K562 (cell line): ENCODE data around the gene S100A6. TPM values are rescaled to one million over a fixed set of nuclear protein-coding genes. Genes with fewer than 3 reads are reported as not detected.

Experiments used
- ATAC-seq: fragments of 200-7000 bp; cut with Tn5 transposase; 3 replicates; pipeline ENCODE4 v1.9.1; 2020; ENCODE audit warnings: moderate library complexity
- BruUV-seq: library from RNA; stranded (reverse); fragments of 400-500 nt; replicated peaks from 2 replicates; lab custom pipeline; 2021; lab: Mats Ljungman, UMichigan
- CTCF ChIA-PET: fragments of 300-600 bp; formaldehyde crosslinking; extraction: SDS; loops from one replicate; lab custom pipeline; 2021; ENCODE audit warnings: low intra/inter-chr PET ratio; lab: Yijun Ruan, JAX
- POLR2A ChIA-PET: fragments of 300-600, 350-650 bp; sonication (Branson Sonifier 250); formaldehyde crosslinking; extraction: SDS; loops from one replicate; lab custom pipeline; 2021; ENCODE audit warnings: antibody characterized with exemption, inconsistent platforms; lab: Yijun Ruan, JAX
- DNase-seq, 4 experiments: peaks; one replicate each; pipeline versions ENCODE4 v3.0.0 to v3.0.0-alpha.2; 2011 to 2018; ENCODE audit warnings: low spot score in 3 of 4, mixed read lengths in 3 of 4; ENCODE audit errors: extremely low read depth in 1 of 4
- FAIRE-seq: peaks from 2 replicates; lab custom pipeline; 2011; peaks lifted over from hg19 to GRCh38; lab: Jason Lieb, UNC
- H2AFZ ChIP-seq: 2 replicates; pipeline ENCODE4 v1.6.0; 2011; ENCODE audit warnings: low read depth, low read length, control low read depth, inconsistent platforms
- H3K27ac ChIP-seq: fragments of 200-600 bp; 3 replicates; pipeline ENCODE4 v1.8.0; 2011; ENCODE audit warnings: low read depth, mild to moderate bottlenecking, control low read depth, inconsistent platforms, low read length, moderate library complexity, mixed read lengths; ENCODE audit errors: extremely low read depth
- H3K27me3 ChIP-seq, 2 experiments: fragments of 300-600 bp in 1 of 2; 2 replicates in 1 of 2; 3 replicates in 1 of 2; pipeline versions ENCODE4 v1.6.0 to v1.8.0; 2011; ENCODE audit warnings: inconsistent platforms in 2 of 2, low read length in 2 of 2, mild to moderate bottlenecking in 1 of 2, mixed read lengths in 1 of 2, moderate library complexity in 1 of 2; ENCODE audit not compliant: control insufficient read depth in 2 of 2, insufficient read depth in 2 of 2
- H3K36me3 ChIP-seq: fragments of 300-600 bp; 3 replicates; pipeline ENCODE4 v1.8.0; 2011; ENCODE audit warnings: mild to moderate bottlenecking, low read length, inconsistent platforms; ENCODE audit not compliant: control insufficient read depth, insufficient read depth
- H3K4me1 ChIP-seq, 2 experiments: fragments of 200-600 bp in 1 of 2; replicated peaks in 1 of 2; 2 replicates in 1 of 2; 3 replicates in 1 of 2; pipeline versions ENCODE4 v1.5.1 to v1.8.0; 2011; ENCODE audit warnings: inconsistent platforms in 2 of 2, low read length in 2 of 2, mild to moderate bottlenecking in 1 of 2, mixed read lengths in 1 of 2, moderate library complexity in 1 of 2; ENCODE audit not compliant: control insufficient read depth in 2 of 2, insufficient read depth in 2 of 2
- H3K4me2 ChIP-seq: 2 replicates; pipeline ENCODE4 v1.6.1; 2011; ENCODE audit warnings: low read length, control low read depth, inconsistent platforms, mixed read lengths; ENCODE audit not compliant: insufficient read depth
- H3K4me3 ChIP-seq: fragments of 200-600 bp; sonication (generic), shearing (Covaris generic); 2 replicates; pipeline ENCODE4 v1.5.1; 2016; ENCODE audit warnings: control low read depth, inconsistent platforms
- H3K79me2 ChIP-seq: fragments of 200-600 bp; 3 replicates; pipeline ENCODE4 v1.8.0; 2011; ENCODE audit warnings: low read length, inconsistent platforms; ENCODE audit not compliant: control insufficient read depth, insufficient read depth
- H3K9ac ChIP-seq, 2 experiments: 2 replicates each; pipeline versions ENCODE4 v1.6.0 to v1.6.1; 2011; ENCODE audit warnings: low read depth in 2 of 2, low read length in 2 of 2, control low read depth in 1 of 2, inconsistent platforms in 1 of 2, mild to moderate bottlenecking in 1 of 2, mixed read lengths in 1 of 2; ENCODE audit not compliant: insufficient read depth in 1 of 2
- H3K9me1 ChIP-seq: one replicate; pipeline ENCODE4 v1.6.0; 2011; ENCODE audit warnings: inconsistent platforms, mild to moderate bottlenecking, low read length, moderate library complexity; ENCODE audit not compliant: control insufficient read depth, insufficient read depth
- H3K9me3 ChIP-seq: replicated peaks from 2 replicates; pipeline ENCODE4 v1.5.1; 2011; ENCODE audit warnings: low read depth, low read length, inconsistent platforms; ENCODE audit not compliant: control insufficient read depth, insufficient read depth
- H4K20me1 ChIP-seq: replicated peaks from 2 replicates; pipeline ENCODE4 v1.6.1; 2011; ENCODE audit warnings: low read length, inconsistent platforms, mixed read lengths; ENCODE audit not compliant: control insufficient read depth, insufficient read depth
- BHLHE40 ChIP-seq: IDR thresholded peaks from 2 replicates; pipeline ENCODE4 v1.6.1; 2011; ENCODE audit warnings: low read length, improper control_type of control experiment
- CBX2 ChIP-seq: fragments of 200-600 bp; sonication (generic); IDR thresholded peaks from one replicate; pipeline ENCODE4 v1.6.1; 2012; ENCODE audit warnings: mild to moderate bottlenecking, low read length, inconsistent platforms; ENCODE audit not compliant: insufficient read depth, poor library complexity, severe bottlenecking
- ELF1 ChIP-seq: fragments of 200-800 bp; sonication (Bioruptor generic); IDR thresholded peaks from 2 replicates; pipeline ENCODE4 v1.6.1; 2016; ENCODE audit warnings: missing genetic modification characterization, missing compliant biosample characterization
- GTF2F1 ChIP-seq: IDR thresholded peaks from 2 replicates; pipeline ENCODE4 v1.6.1; 2011; ENCODE audit warnings: low read depth, low read length, improper control_type of control experiment
- NCOA2 ChIP-seq, 2 experiments: fragments of 450-650 bp; IDR thresholded peaks; 2 replicates each; pipeline ENCODE4 v1.6.1; 2018; ENCODE audit warnings: mild to moderate bottlenecking in 2 of 2, moderate library complexity in 1 of 2; ENCODE audit not compliant: partially characterized antibody in 2 of 2
- NFIC ChIP-seq: fragments of 450-650 bp; IDR thresholded peaks from 2 replicates; pipeline ENCODE4 v1.6.1; 2017; ENCODE audit warnings: mild to moderate bottlenecking, inconsistent platforms
- NR2C2 ChIP-seq, 2 experiments: fragments of 200-800 bp in 1 of 2; sonication (Bioruptor generic) in 1 of 2; sonication (generic) in 1 of 2; formaldehyde crosslinking in 1 of 2; IDR thresholded peaks; 2 replicates each; pipeline versions ENCODE4 v1.6.1 to v1.8.0; 2016 to 2022; ENCODE audit warnings: mild to moderate bottlenecking in 1 of 2, missing compliant biosample characterization in 1 of 2, missing genetic modification characterization in 1 of 2, missing genetic modification reagents in 1 of 2
- PHF20 ChIP-seq: fragments of 450-650 bp; IDR thresholded peaks from 2 replicates; pipeline ENCODE4 v1.6.1; 2018; ENCODE audit not compliant: partially characterized antibody
- RAD21 ChIP-seq, 2 experiments: fragments of 250-450 bp in 1 of 2; fragments of 450-650 bp in 1 of 2; sonication (Bioruptor Pico) in 1 of 2; formaldehyde crosslinking in 1 of 2; IDR thresholded peaks in 1 of 2; conservative IDR thresholded peaks in 1 of 2; 2 replicates each; pipeline versions ENCODE4 v1.4.0 to v1.8.0; 2020 to 2022; ENCODE audit warnings: mild to moderate bottlenecking in 2 of 2, moderate library complexity in 1 of 2
- SMAD4 ChIP-seq: fragments of 250-450 bp; sonication (Bioruptor Pico); conservative IDR thresholded peaks from 2 replicates; pipeline ENCODE4 v1.8.0; 2021; ENCODE audit warnings: inconsistent platforms, mild to moderate bottlenecking, moderate library complexity
- SRSF3 ChIP-seq: fragments of 200-400 bp; formaldehyde crosslinking; IDR thresholded peaks from 2 replicates; pipeline ENCODE4 v1.6.1; 2016; ENCODE audit warnings: mild to moderate bottlenecking, low read length, moderate library complexity; ENCODE audit not compliant: insufficient read depth
- TOE1 ChIP-seq, 2 experiments: fragments of 450-650 bp in 1 of 2; sonication (generic) in 1 of 2; formaldehyde crosslinking in 1 of 2; IDR thresholded peaks; 2 replicates each; pipeline versions ENCODE4 v1.7.1 to v1.8.0; 2016 to 2022; ENCODE audit warnings: borderline replicate concordance in 2 of 2, mild to moderate bottlenecking in 2 of 2, antibody characterized with exemption in 1 of 2, inconsistent platforms in 1 of 2, low read depth in 1 of 2, missing genetic modification reagents in 1 of 2, moderate library complexity in 1 of 2
- ZNF134 ChIP-seq: fragments of 250-450 bp; sonication (Bioruptor Pico); conservative IDR thresholded peaks from 2 replicates; pipeline ENCODE4 v1.4.0; 2020
- ZNF780A ChIP-seq: fragments of 250-450 bp; sonication (Bioruptor Pico); IDR thresholded peaks from 2 replicates; pipeline ENCODE4 v1.5.0; 2021; ENCODE audit warnings: mild to moderate bottlenecking
- WGBS: fragments of 100-300 bp; shearing (Covaris generic); methylation state at CpG from one replicate; pipeline ENCODE4 v1.1.6; 2016; ENCODE audit warnings: low coverage, mixed read lengths; ENCODE audit not compliant: insufficient coverage; ENCODE audit errors: missing lambda C conversion rate; 5-methylcytosine and 5-hydroxymethylcytosine counted together
- in situ Hi-C: fragments of 300-500 bp; cut with MboI; formaldehyde crosslinking; loops from 4 replicates; pipeline ENCODE4 v1.15.0; 2018; ENCODE audit warnings: inconsistent platforms, mixed read lengths
- intact Hi-C: fragments of 100-400 bp; cut with micrococcal nuclease; formaldehyde crosslinking; loops from 2 replicates; pipeline ENCODE4 v1.14.2; 2022
- polyA plus RNA-seq, 8 experiments: library from polyadenylated mRNA; depleted of rRNA in 4 of 8; stranded (reverse) in 5 of 8; unstranded in 3 of 8; fragments of >200 nt; fragmentation: Nextera tagmentation in 2 of 8; fragmentation: Illumina TruSeq in 1 of 8; extraction: Ambion mirVana in 2 of 8; extraction: Trizol in 1 of 8; gene quantifications; 2 replicates each; pipeline versions ENCODE4 v1.2.1 to v1.2.3, GENCODE V29; 2011 to 2014; ENCODE audit warnings: inconsistent platforms in 1 of 8, missing spikeins in 1 of 8
- total RNA-seq, 7 experiments: library from RNA; depleted of rRNA in 6 of 7; stranded (reverse); fragments of >200 nt in 6 of 7; fragmentation: Illumina TruSeq in 2 of 7; extraction: Trizol in 2 of 7; gene quantifications; 2 replicates each; pipeline versions ENCODE4 v1.2.1 to v1.2.3, GENCODE V29; 2011 to 2021; ENCODE audit warnings: low replicate concordance in 1 of 7
- TF ChIP-seq, protein P1 (sequence below): fragments of 250-450 bp; sonication (Bioruptor Pico); IDR thresholded peaks from 2 replicates; pipeline ENCODE4 v1.8.0; 2021; ENCODE audit warnings: borderline replicate concordance, mild to moderate bottlenecking, moderate library complexity; ENCODE audit not compliant: poor library complexity, severe bottlenecking
- TF ChIP-seq, protein P2 (sequence below), 2 experiments: IDR thresholded peaks; 2 replicates each; pipeline ENCODE4 v1.6.1; 2011; ENCODE audit warnings: borderline replicate concordance in 1 of 2, control low read depth in 1 of 2, low read depth in 1 of 2, low read length in 1 of 2, mild to moderate bottlenecking in 1 of 2, mixed read lengths in 1 of 2, moderate library complexity in 1 of 2; ENCODE audit not compliant: insufficient read depth in 1 of 2, insufficient read length in 1 of 2, poor library complexity in 1 of 2, severe bottlenecking in 1 of 2; ENCODE audit errors: extremely low read depth in 1 of 2
- TF ChIP-seq, protein P3 (sequence below): fragments of 200-800 bp; sonication (Bioruptor generic); IDR thresholded peaks from 2 replicates; pipeline ENCODE4 v1.6.1; 2017; ENCODE audit warnings: missing genetic modification characterization, missing compliant biosample characterization

S100A6 gene
- total and polyA plus RNA-seq, 9 of the 15 experiments (the other 6 are each of a cell fraction or from before 2014, with no cell fraction given): 9.8 to 66.5 (median 23.2) TPM

DNA sequence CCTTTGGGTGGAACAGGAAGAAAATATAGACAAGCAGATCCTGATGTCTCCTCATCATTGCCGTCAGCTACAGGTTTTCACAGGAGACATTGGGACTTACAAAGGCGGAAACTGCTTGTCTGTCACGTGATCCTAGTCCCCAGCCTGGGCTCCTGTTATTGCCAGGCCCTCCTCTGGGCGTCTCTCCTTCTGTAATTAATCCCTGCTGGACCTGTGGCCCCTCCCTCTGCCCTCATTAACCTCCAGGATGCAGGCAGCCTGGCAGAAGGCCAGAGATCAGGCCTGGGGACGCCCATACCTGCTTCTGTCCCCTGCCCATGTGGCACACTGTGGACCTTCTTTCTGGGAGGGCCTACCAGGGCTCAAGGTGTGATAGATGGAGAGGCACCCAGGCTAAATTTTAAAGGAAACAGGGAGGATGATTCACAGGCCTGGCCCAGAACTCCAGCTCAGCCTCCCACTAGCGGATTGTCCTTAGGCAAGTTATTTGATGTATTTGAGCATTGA is 2.6 kb upstream of the S100A6 start:
- no peak overlapping the region for H3K4me3 ChIP-seq
- ATAC-seq (peak; percentile 82), FAIRE-seq (peak; percentile 88), DNase-seq (peak; percentile 83 to 87 (median 85))
- intact Hi-C loops (loop anchor here (2.0 kb wide), 1 partner anchor 30 kb away; no protein-coding TSS in a partner anchor), in situ Hi-C loops (no loop called here)
- POLR2A ChIA-PET: interaction anchor here (0.5 to 1.0 kb wide), 4 partner anchors 12 to 510 kb away, joined by 3 to 4 read pairs (median 4); no protein-coding TSS in a partner anchor
- WGBS: 19% methylated on average over 6 of the region's 6 CpGs
- no peaks in the 10 kb centered on the region for H4K20me1 ChIP-seq
- H3K4me2 ChIP-seq: peak overlapping the region; percentile 45
- H3K79me2 ChIP-seq: no peaks in the 10 kb centered on the region; the same call in 2 of the 3 replicates
- BruUV-seq: no TSS peak
- CTCF ChIA-PET: interaction anchor here (1.5 kb wide), 1 partner anchor 30 kb away, joined by 5 read pairs; no protein-coding TSS in a partner anchor
- H3K27me3 ChIP-seq: no peaks in the 10 kb centered on the region
- peak overlapping the region; percentile 94 for H2AFZ ChIP-seq
- H3K9ac ChIP-seq: peak overlapping the region in 1 of 2 experiments; percentile 41; a peak in 1 of 4 replicates
- H3K27ac ChIP-seq: peak overlapping the region; percentile 52
- H3K9me3 ChIP-seq: no peaks in the 10 kb centered on the region
- H3K9me1 ChIP-seq: no peaks in the 10 kb centered on the region
- H3K36me3 ChIP-seq: no peaks in the 10 kb centered on the region
- H3K4me1 ChIP-seq: peaks cover 67 to 71% of the 10 kb centered on the region in 2 experiments
- TF ChIP-seq BHLHE40 (peak; percentile 86), CBX2 (no peak), NCOA2 (IDR thresholded peaks at IDR 0.05; ENCODE audit: partially characterized antibody in 2 of 2) (no peak), ZNF134 (CRISPR knock-in tag) (peak; percentile 89), ELF1 (peak; percentile 60; the same call in 1 of the 2 replicates), ZNF780A (CRISPR knock-in tag) (no peak), SMAD4 (CRISPR knock-in tag) (0 out of 2 replicates have a peak, but pooled peaks have one; percentile 33), NFIC (peak; percentile 95), SRSF3 (no peak), GTF2F1 (no peak), RAD21 (CRISPR knock-in tag; conservative IDR thresholded peaks at IDR 0.05 in 1 of 2, IDR thresholded peaks at IDR 0.05 in 1 of 2) (peak in 1 of 2 experiments; percentile 37; a peak in 2 of 4 replicates), TOE1 (IDR thresholded peaks at IDR 0.05; ENCODE audit: borderline replicate concordance) (peak; percentile 99), TOE1 (CRISPR knock-in tag; IDR thresholded peaks at IDR 0.05; ENCODE audit: borderline replicate concordance, low read depth) (no peak), PHF20 (peak; percentile 77), NR2C2 (CRISPR knock-in tag; IDR thresholded peaks at IDR 0.05) (no peak), NR2C2 (tag; IDR thresholded peaks at IDR 0.05) (peak; percentile 31; the same call in 1 of the 2 replicates)
- TF ChIP-seq, protein P1, sequence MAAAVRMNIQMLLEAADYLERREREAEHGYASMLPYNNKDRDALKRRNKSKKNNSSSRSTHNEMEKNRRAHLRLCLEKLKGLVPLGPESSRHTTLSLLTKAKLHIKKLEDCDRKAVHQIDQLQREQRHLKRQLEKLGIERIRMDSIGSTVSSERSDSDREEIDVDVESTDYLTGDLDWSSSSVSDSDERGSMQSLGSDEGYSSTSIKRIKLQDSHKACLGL (CRISPR knock-in tag): no peak
- TF ChIP-seq, protein P2, sequence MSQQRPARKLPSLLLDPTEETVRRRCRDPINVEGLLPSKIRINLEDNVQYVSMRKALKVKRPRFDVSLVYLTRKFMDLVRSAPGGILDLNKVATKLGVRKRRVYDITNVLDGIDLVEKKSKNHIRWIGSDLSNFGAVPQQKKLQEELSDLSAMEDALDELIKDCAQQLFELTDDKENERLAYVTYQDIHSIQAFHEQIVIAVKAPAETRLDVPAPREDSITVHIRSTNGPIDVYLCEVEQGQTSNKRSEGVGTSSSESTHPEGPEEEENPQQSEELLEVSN (IDR thresholded peaks at IDR 0.05; ENCODE audit: borderline replicate concordance in 1 of 2, extremely low read depth in 1 of 2, insufficient read depth in 1 of 2, insufficient read length in 1 of 2, low read depth in 1 of 2, low read length in 1 of 2, poor library complexity in 1 of 2, severe bottlenecking in 1 of 2): peak in 1 of 2 experiments; percentile 32
- TF ChIP-seq, protein P3, sequence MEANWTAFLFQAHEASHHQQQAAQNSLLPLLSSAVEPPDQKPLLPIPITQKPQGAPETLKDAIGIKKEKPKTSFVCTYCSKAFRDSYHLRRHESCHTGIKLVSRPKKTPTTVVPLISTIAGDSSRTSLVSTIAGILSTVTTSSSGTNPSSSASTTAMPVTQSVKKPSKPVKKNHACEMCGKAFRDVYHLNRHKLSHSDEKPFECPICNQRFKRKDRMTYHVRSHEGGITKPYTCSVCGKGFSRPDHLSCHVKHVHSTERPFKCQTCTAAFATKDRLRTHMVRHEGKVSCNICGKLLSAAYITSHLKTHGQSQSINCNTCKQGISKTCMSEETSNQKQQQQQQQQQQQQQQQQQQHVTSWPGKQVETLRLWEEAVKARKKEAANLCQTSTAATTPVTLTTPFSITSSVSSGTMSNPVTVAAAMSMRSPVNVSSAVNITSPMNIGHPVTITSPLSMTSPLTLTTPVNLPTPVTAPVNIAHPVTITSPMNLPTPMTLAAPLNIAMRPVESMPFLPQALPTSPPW: peak; percentile 33; the same call in 1 of the 2 replicates
